GM12878 (cell line): ENCODE data around the gene TCF15. TPM values are rescaled to one million over a fixed set of nuclear protein-coding genes. Genes with fewer than 3 reads are reported as not detected.

Experiments used
- ATF2 ChIP-seq: IDR thresholded peaks from 2 replicates; pipeline ENCODE4 v1.6.1; 2012; ENCODE audit warnings: low read length, inconsistent platforms
- ATF7 ChIP-seq: fragments of 450-650 bp; IDR thresholded peaks from 2 replicates; pipeline ENCODE4 v1.6.1; 2016; ENCODE audit warnings: low read depth, mild to moderate bottlenecking
- BACH1 ChIP-seq: fragments of 450-650 bp; IDR thresholded peaks from 2 replicates; pipeline ENCODE4 v1.6.1; 2017; ENCODE audit warnings: mild to moderate bottlenecking, borderline replicate concordance
- BMI1 ChIP-seq: fragments of 450-650 bp; IDR thresholded peaks from 2 replicates; pipeline ENCODE4 v1.6.1; 2016; ENCODE audit warnings: mild to moderate bottlenecking, moderate library complexity, borderline replicate concordance
- CBX3 ChIP-seq: fragments of 200-600 bp; sonication (generic); IDR thresholded peaks from 2 replicates; pipeline ENCODE4 v1.6.1; 2016; ENCODE audit warnings: low read depth, borderline replicate concordance
- CREM ChIP-seq: IDR thresholded peaks from 2 replicates; pipeline ENCODE4 v1.6.1; 2014; ENCODE audit warnings: antibody characterized with exemption, low read depth
- EZH2 ChIP-seq: IDR thresholded peaks from 2 replicates; pipeline ENCODE4 v1.6.1; 2012; ENCODE audit warnings: low read depth, mild to moderate bottlenecking, control low read depth, inconsistent platforms, low read length, borderline replicate concordance; ENCODE audit not compliant: control insufficient read depth
- FOXM1 ChIP-seq: IDR thresholded peaks from 2 replicates; pipeline ENCODE4 v1.6.1; 2012; ENCODE audit warnings: low read depth, mild to moderate bottlenecking, inconsistent platforms, low read length, moderate library complexity
- HCFC1 ChIP-seq: fragments of 150-350 bp; IDR thresholded peaks from 2 replicates; pipeline ENCODE4 v1.6.1; 2014; ENCODE audit warnings: low read length
- IKZF1 ChIP-seq: fragments of 450-650 bp; conservative IDR thresholded peaks from 2 replicates; pipeline ENCODE4 v1.6.1; 2017; ENCODE audit warnings: antibody characterized with exemption, mild to moderate bottlenecking
- IKZF2 ChIP-seq, 2 experiments: fragments of 450-650 bp; IDR thresholded peaks; 2 replicates each; pipeline ENCODE4 v1.6.1; 2017; ENCODE audit warnings: mild to moderate bottlenecking in 2 of 2, moderate library complexity in 2 of 2
- NFIC ChIP-seq: IDR thresholded peaks from 2 replicates; pipeline ENCODE4 v1.6.1; 2012; ENCODE audit warnings: low read depth, mild to moderate bottlenecking, inconsistent platforms, low read length, moderate library complexity
- NFYA ChIP-seq: IDR thresholded peaks from 2 replicates; pipeline ENCODE4 v1.6.1; 2011; ENCODE audit warnings: low read depth, mild to moderate bottlenecking, low read length, improper control_type of control experiment, borderline replicate concordance
- NR2F1 ChIP-seq: fragments of 450-650 bp; conservative IDR thresholded peaks from 2 replicates; pipeline ENCODE4 v1.6.1; 2017; ENCODE audit warnings: mild to moderate bottlenecking
- PAX5 ChIP-seq: IDR thresholded peaks from 2 replicates; pipeline ENCODE4 v1.6.1; 2011; ENCODE audit warnings: low read depth, low read length, borderline replicate concordance
- PKNOX1 ChIP-seq: fragments of 450-650 bp; IDR thresholded peaks from 2 replicates; pipeline ENCODE4 v1.6.1; 2016; ENCODE audit warnings: mild to moderate bottlenecking
- PML ChIP-seq: IDR thresholded peaks from 2 replicates; pipeline ENCODE4 v1.6.1; 2012; ENCODE audit warnings: low read length, inconsistent platforms
- PRDM15 ChIP-seq: fragments of 450-650 bp; formaldehyde crosslinking; IDR thresholded peaks from 2 replicates; pipeline ENCODE4 v1.4.0; 2020; ENCODE audit warnings: mild to moderate bottlenecking, moderate library complexity
- SP1 ChIP-seq: IDR thresholded peaks from one replicate; pipeline ENCODE4 v1.6.1; 2011; ENCODE audit warnings: low read depth, low read length
- USF1 ChIP-seq: IDR thresholded peaks from 2 replicates; pipeline ENCODE4 v1.6.1; 2011; ENCODE audit warnings: borderline replicate concordance, low read depth, mild to moderate bottlenecking, moderate library complexity, mixed read lengths, low read length; ENCODE audit not compliant: insufficient read depth; ENCODE audit errors: extremely low read length
- WRNIP1 ChIP-seq: IDR thresholded peaks from 2 replicates; pipeline ENCODE4 v1.6.1; 2011; ENCODE audit warnings: low read depth, low read length, improper control_type of control experiment, borderline replicate concordance
- ZSCAN29 ChIP-seq: fragments of 450-650 bp; IDR thresholded peaks from 2 replicates; pipeline ENCODE4 v1.6.1; 2017; ENCODE audit warnings: mild to moderate bottlenecking, moderate library complexity
- polyA plus RNA-seq, 11 experiments: library from polyadenylated mRNA; depleted of rRNA in 4 of 11; unstranded in 6 of 11; stranded (reverse) in 5 of 11; fragments of >200 nt; fragmentation: Nextera tagmentation in 4 of 11; fragmentation: Illumina TruSeq in 1 of 11; extraction: Ambion mirVana in 4 of 11; extraction: Trizol in 1 of 11; gene quantifications; 1 replicate in 1 of 11; 2 replicates in 10 of 11; pipeline versions ENCODE4 v1.2.1 to v1.2.3, GENCODE V29; 2011 to 2016; ENCODE audit warnings: inconsistent platforms in 2 of 11, missing spikeins in 2 of 11, low read depth in 1 of 11
- total RNA-seq, 4 experiments: library from RNA; depleted of rRNA in 3 of 4; stranded (reverse); fragments of >200 nt in 3 of 4; fragmentation: Illumina TruSeq in 1 of 4; extraction: Trizol in 1 of 4; gene quantifications; 2 replicates each; pipeline versions ENCODE4 v1.2.1 to v1.2.3, GENCODE V29; 2013 to 2021

TCF15 gene
- total and polyA plus RNA-seq, 10 of the 15 experiments (the other 5 are each of a cell fraction or from before 2014, with no cell fraction given) = 0.08 TPM; not detected in 9

GRCh38 chr20:653110-653589 lies 43.0 kb upstream of the TCF15 start, which contains the start of gene SRXN1 (continued):
- TF ChIP-seq ATF2 (no peak), CREM (0 out of 2 replicates have a peak, but pooled peaks have one; percentile 18), USF1 (no peak), PKNOX1 (no peak), CBX3 (no peak), PAX5 (no peak), ATF7 (no peak), NR2F1 (peak; percentile 91), EZH2 (no peak), NFYA (no peak), ZSCAN29 (0 out of 2 replicates have a peak, but pooled peaks have one; percentile 9), HCFC1 (no peak), NFIC (no peak), BACH1 (peak; percentile 96), BMI1 (no peak), FOXM1 (no peak), WRNIP1 (no peak), IKZF1 (peak; percentile 69), PRDM15 (CRISPR knock-in tag) (no peak), PML (no peak), IKZF2 (IDR thresholded peaks at IDR 0.05) (no peak), SP1 (no peak)
